Right kidney (tissue), 1 donor: ENCODE data around the gene RAPGEF5.

Source experiments
- DNase-seq: peaks from one replicate; pipeline ENCODE4 v3.0.0-alpha.2; 2016

The RAPGEF5 gene

DNA sequence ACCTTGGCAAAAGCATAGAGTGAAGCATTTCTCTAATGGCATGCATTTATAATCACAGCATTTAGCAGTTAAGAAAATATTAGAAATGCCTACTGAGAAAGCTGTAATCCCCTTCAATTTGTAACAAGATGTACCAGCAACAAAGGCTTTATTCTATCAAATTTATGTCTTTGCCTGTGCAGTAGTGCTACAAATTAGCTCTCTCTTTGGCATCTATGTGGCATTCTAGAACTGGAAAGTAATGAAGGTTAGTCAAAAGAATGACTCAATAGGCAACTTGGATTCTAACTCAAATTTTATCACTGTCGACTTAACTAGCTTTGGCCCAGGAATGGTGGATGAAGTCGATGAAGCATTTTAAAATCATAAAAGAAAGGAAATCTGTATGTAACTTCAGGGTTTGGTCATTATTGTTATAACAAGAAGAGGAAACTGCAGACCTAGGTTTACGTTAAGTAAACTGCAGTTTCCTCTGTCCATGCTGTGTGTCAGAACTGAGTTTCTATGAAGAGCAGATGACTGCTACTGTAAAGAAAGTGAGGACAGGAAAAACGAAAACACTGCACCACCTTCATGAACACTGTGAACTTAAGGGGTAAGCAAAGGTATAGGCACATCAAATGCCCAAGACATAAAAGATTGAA lies 140.0 kb downstream of the RAPGEF5 start:
- no peak for DNase-seq

DNA sequence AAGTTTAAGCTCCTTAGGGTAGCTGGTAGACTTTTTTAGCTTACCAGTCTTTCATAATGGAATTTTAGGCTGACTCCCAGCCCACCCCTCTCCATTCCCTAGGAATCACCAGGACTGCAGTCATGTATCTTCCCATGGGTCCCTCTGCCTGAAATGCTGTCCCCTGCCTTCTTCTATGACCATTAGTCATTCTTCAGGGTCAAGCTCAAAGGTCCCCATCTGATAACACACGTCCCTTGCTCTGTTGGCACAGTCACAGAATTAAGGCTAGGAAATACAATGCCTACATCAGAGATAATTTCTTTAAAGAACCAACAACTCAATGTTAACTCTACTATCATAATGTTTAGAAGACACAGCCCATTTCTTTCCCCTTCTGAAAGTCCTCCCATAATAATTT lies 140.6 kb downstream of the RAPGEF5 start:
- DNase-seq = no peak

GRCh38 chr7:22214000-22214399 lies 143.0 kb downstream of the RAPGEF5 start:
- no peak for DNase-seq

DNA sequence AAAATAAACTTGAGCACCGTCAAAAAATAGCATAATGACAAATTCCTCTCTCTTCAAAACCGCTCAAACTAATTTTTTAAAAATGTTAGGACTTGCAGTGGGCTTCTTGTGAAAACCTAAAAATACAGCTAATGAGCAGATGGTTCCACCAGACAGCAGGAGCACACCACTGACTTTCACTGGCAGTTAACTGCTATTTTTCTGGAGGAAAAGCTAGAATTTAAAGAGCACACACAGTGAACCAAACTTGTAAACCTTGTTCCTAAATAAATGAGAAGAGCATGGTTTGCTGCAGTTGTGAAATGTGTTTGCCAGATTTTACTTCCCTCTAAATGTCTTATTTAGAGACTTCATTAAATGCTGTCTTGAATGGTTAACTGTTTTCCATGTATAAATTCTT lies 143.9 kb downstream of the RAPGEF5 start:
- DNase-seq = no peak

GRCh38 chr7:22210967-22211366 lies 146.0 kb downstream of the RAPGEF5 start:
- no peak for DNase-seq

GRCh38 chr7:22210355-22210754 lies 146.6 kb downstream of the RAPGEF5 start:
- no peak for DNase-seq

DNA sequence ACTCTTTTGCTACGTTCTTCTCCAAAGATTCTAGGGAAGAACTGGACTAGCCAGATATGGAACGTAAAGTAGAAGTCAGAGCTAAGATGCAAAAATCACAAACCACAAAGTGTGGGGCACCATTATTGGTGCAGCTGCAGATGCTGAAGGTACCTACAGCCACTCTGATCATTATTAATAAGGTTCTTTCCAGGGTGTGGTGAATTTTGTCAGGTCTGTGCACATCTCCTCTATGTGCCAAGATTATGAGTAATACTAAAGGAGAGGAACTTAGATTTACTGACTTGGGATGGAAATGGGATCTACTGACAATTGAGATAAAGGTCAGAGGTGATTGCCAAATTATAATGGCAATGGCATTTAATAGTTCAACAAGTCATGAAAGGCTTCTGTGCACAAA lies 148.2 kb downstream of the RAPGEF5 start:
- no peak for DNase-seq

- DNase-seq = no peak
These were observed 149.2 kb downstream of the RAPGEF5 start for GRCh38 chr7:22207724-22208225.

DNA sequence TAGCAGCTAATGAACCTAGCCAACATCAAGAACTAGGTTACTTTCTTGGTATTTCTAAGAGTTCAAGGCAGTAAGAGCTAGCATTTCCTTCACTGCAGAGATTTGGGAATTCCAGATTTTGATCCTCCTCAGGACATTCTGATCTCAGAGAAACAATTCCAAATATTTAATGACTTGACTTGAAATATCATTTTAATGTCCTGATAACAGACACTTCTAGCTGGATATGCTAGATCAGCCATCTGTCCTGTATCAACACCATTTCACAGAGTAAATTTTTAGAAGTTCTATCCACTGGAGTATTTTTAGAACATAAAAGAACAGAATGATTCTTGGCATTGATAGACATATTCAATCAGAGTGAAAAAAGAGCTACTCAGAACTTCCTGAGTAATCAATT lies 151.3 kb downstream of the RAPGEF5 start:
- no peak for DNase-seq

DNA sequence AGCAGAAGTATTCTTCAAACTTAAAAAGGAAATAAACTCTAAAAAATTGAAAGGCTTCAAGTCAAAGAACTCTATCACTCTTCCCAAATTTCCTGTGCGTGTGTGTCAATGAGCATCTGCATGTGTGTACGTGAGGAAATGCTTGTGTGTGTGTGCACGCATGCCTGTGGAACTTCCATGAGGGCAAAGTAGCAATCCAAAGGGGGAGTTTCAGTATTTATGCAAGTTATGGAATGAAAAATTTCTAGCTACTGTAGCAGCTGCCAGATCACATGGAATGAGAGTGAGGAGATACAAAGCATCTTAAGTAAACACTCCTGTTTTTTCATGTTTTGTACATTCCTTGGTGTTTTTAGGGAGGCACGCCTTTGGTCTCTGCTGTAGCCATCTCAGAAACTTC lies 152.6 kb downstream of the RAPGEF5 start:
- no peak for DNase-seq

GRCh38 chr7:22202141-22202540 lies 154.8 kb downstream of the RAPGEF5 start:
- DNase-seq = no peak

DNA sequence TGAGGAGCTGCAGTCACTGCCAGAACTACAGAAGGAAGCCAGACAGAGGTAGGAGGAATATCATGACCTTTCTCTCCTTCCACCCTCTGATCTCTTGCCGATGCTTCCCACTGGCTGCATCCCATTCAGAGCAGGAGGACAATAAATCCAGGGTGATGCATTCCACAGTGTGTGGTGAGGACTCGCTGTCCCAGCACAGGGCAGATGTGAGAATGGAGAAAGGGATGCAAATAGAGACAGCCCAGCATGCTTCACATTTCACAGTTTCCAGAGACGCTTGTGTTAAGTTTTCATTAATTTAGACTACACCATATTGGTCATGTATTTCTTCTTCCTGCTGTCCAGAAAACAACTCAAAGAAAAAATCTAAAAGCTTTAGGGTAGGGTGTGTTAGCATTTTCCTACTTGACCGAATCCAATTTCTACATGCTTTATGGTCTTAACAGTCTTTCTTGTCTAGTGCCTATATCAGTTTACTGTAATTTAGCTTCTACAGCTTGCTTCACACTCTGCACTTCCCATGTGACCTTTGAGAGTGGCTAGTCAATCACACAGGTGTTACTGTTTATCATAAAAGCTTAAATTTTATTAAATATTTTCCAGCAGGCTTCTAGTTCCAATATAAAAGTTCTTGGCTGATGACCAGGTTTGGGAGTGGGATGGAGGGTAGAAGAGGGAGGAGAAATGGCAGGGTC lies 155.6 kb downstream of the RAPGEF5 start:
- DNase-seq = peak; percentile 25

DNA sequence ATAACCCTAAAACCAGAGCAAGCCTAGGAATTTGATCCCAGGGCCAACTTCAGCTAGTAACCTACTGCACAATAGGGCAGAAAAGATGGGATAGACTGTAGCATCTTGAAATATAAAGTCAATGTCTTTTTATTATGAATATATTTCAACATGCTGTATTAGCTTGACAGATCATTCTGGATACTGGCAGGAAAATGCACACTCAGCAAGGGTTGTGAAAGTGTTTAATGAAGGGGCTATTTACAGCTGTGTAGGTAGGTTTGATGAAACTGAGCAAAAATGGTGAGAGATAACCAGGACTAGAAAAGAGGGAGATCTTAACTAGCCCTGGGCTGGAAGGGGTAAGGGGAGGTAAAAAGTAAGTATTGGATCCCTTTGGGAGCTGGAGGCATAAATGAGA lies 156.2 kb downstream of the RAPGEF5 start:
- no peak for DNase-seq

GRCh38 chr7:22200238-22200637 lies 156.7 kb downstream of the RAPGEF5 start:
- DNase-seq = no peak

DNA sequence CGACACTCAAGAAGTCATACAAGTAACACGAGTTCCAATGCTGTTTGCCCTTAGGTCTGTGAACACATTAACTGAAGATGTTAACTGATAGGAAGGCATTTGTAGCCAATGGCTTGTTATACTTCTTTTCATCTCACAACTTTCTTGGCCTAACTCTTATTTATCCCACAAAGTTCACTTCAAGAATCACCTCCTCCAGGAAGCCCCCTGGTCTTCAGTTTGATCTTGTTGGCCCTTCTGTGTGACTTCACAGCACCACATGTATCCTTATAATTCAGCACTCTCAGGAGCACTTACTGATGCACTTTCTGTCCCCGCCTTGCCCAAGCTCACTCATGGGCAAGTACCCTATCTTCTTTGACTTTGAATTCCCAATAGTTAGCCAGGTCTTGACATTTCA lies 159.6 kb downstream of the RAPGEF5 start:
- no peak for DNase-seq

DNA sequence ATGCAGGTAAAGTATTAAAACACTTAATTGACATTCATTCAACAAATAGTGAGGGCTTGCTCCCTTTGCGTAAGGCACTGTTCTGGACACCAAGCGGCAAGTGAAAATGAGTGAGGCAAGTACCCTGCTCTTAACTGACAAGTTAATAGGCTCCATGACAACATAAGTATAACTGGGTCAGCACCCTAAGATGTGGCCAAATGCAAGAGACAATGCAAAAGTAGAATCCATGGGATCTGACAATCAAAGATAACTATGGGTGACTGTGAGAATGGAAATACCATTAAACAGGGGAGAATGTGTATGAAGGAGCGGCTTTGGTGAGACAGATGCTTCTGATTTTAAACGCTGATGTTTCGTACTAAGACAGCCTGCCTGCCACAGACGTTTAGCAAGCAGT lies 160.5 kb downstream of the RAPGEF5 start:
- DNase-seq = no peak

- DNase-seq = no peak
These were observed 161.4 kb downstream of the RAPGEF5 start for GRCh38 chr7:22195397-22196172.

- DNase-seq = no peak
These were observed 162.2 kb downstream of the RAPGEF5 start for GRCh38 chr7:22194658-22195273.

DNA sequence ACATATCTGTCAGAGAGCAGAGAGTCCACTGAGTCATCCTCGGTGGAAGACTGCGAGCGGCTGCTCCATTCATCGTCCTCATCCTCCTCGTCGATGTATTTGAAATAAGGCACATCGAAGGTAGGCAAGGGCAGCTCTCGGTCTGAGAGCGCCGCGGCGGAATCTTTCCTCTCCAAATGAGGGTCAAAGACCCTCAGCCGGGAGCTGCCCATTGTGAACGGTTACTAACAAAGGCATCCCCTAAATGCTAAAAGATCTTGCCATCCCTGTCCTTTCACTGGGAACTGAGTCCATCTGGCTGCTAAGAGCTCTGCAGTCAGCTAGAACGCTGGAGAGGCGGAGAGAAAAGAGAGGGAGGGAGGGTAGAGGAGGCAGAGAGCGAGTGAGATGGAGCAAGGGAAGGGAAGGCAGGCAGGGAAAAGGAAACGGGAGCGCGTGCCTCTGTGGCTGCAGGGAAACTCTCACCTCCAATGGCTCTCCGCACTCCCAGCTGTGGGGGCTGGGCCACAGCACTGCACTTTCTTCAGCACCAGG lies 163.4 kb downstream of the RAPGEF5 start:
- peak; percentile 60 for DNase-seq

DNA sequence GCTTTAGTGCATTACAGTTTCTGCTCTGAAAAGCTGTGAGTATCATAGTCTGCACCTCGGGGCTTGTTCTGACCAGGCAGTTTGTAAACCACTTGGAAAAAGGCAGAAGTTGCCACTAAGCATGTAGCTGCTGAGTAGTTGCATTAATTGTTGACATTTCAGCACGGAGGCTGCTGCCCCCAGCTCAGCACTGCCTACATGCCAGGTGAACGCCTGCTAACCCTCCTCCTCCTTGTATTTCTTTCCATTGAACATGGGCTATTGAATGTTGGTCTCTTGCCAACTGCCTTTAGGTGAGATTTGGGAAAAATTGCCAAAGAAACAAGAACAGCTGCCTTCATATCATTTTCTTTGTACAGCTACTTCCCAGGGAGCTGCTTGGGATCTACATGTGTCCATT lies 164.2 kb downstream of the RAPGEF5 start:
- DNase-seq = no peak

- DNase-seq = no peak
These were observed 166.2 kb downstream of the RAPGEF5 start for GRCh38 chr7:22190736-22191135.

- DNase-seq = no peak
These were observed 167.2 kb downstream of the RAPGEF5 start for GRCh38 chr7:22189741-22190140.

DNA sequence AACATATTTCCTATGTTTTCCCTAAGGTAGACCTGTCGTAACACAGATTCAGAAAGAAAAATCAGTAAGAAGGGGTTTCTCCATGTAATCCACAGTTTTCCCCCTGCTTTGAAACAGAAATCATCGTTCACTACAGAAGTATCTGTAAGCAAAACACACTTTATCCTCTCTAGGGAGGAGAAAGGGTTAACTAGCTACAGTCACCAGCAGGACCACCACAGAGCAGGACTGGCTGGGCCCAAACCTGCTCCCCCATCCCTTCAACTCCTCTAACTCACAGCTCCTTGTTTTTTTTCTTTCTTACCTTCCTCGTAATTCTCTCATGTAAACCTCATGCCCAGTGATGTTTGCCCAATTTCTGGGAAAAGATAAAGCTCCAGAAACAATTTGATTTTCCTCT lies 167.7 kb downstream of the RAPGEF5 start:
- DNase-seq = no peak
